HCT116 (cell line): Measurements from ENCODE around the gene STK36. TPM values are rescaled to one million over a fixed set of nuclear protein-coding genes. Genes with fewer than 3 reads are reported as not detected.
A peak's percentile ranks its signal among the peaks of the same experiment; 100 is the strongest.

ENCODE experiments used
- ATAC-seq: fragments of 200-7000 bp; cut with Tn5 transposase; 2 replicates; pipeline ENCODE4 v1.9.1; 2020; ENCODE audit warnings: mild to moderate bottlenecking, moderate library complexity
- BruUV-seq: library from RNA; stranded (reverse); fragments of 400-500 nt; replicated peaks from 2 replicates; lab custom pipeline; 2021; lab: Mats Ljungman, UMichigan
- CTCF ChIA-PET: fragments of 300-600 bp; sonication (Branson Sonifier 250); formaldehyde crosslinking; loops from one replicate; lab custom pipeline; 2021; ENCODE audit warnings: antibody characterized with exemption; lab: Charles Lee
- POLR2A ChIA-PET: fragments of 300-600, 350-600 bp; sonication (Branson Sonifier 250); formaldehyde crosslinking; loops from one replicate; lab custom pipeline; 2021; ENCODE audit warnings: antibody characterized with exemption; lab: Charles Lee
- RAD21 ChIA-PET, 2 experiments: fragments of 300-600 bp; sonication (Branson Sonifier 250); formaldehyde crosslinking; loops; one replicate each; lab custom pipeline; 2023; ENCODE audit warnings: low total read pairs in 2 of 2; ENCODE audit not compliant: uncharacterized antibody in 2 of 2, unreplicated experiment in 2 of 2, low non-redundant PET in 1 of 2; lab: Charles Lee
- DNase-seq: peaks from one replicate; pipeline ENCODE4 v3.0.0-alpha.2; 2010; ENCODE audit warnings: low read depth, low spot score
- H2AFZ ChIP-seq: fragments of 200-600 bp; shearing (Covaris generic), sonication (generic); 2 replicates; pipeline ENCODE4 v1.6.1; 2017; ENCODE audit warnings: low read depth, mixed run types, mixed read lengths, antibody characterized with exemption, low read length; ENCODE audit not compliant: poor library complexity, severe bottlenecking
- H3K27ac ChIP-seq: 2 replicates; pipeline ENCODE4 v1.5.1; 2012; ENCODE audit warnings: low read depth, low read length
- H3K27me3 ChIP-seq: fragments of 200-600 bp; sonication (generic); 2 replicates; pipeline ENCODE4 v1.6.1; 2016; ENCODE audit warnings: mixed run types, low read length, mixed read lengths; ENCODE audit not compliant: insufficient read depth
- H3K36me3 ChIP-seq, 2 experiments: fragments of 200-500 bp in 1 of 2; fragments of 200-600 bp in 1 of 2; sonication (Bioruptor generic) in 1 of 2; sonication (generic) in 1 of 2; 2 replicates each; pipeline versions ENCODE4 v1.5.1 to v1.6.1; 2014 to 2016; ENCODE audit warnings: low read length in 2 of 2, inconsistent platforms in 1 of 2, mixed read lengths in 1 of 2, mixed run types in 1 of 2; ENCODE audit not compliant: insufficient read depth in 2 of 2, control insufficient read depth in 1 of 2
- H3K4me1 ChIP-seq, 2 experiments: fragments of 200-600 bp in 1 of 2; sonication (generic) in 1 of 2; 2 replicates each; pipeline versions ENCODE4 v1.5.1 to v1.6.1; 2012 to 2017; ENCODE audit warnings: low read length in 2 of 2, inconsistent platforms in 1 of 2, mild to moderate bottlenecking in 1 of 2, mixed read lengths in 1 of 2, mixed run types in 1 of 2, moderate library complexity in 1 of 2; ENCODE audit not compliant: insufficient read depth in 2 of 2, control insufficient read depth in 1 of 2
- H3K4me2 ChIP-seq: fragments of 200-600 bp; sonication (generic); 2 replicates; pipeline ENCODE4 v1.6.1; 2017; ENCODE audit warnings: mixed run types, low read length, mixed read lengths
- H3K4me3 ChIP-seq, 2 experiments: fragments of 200-600 bp in 1 of 2; sonication (generic) in 1 of 2; replicated peaks in 1 of 2; 2 replicates each; pipeline ENCODE4 v1.5.1; 2011 to 2016; ENCODE audit warnings: low read length in 2 of 2, control low read depth in 1 of 2, low read depth in 1 of 2, mild to moderate bottlenecking in 1 of 2, mixed read lengths in 1 of 2, mixed run types in 1 of 2
- H3K79me2 ChIP-seq: fragments of 200-600 bp; sonication (generic); 2 replicates; pipeline ENCODE4 v1.6.1; 2017; ENCODE audit warnings: mild to moderate bottlenecking, mixed run types, low read length, moderate library complexity, mixed read lengths; ENCODE audit not compliant: insufficient read depth
- H3K9ac ChIP-seq: fragments of 200-600 bp; sonication (generic); 2 replicates; pipeline ENCODE4 v1.6.1; 2016; ENCODE audit warnings: low read length, mixed read lengths
- H3K9me2 ChIP-seq: fragments of 200-600 bp; sonication (generic), shearing (Covaris generic); 2 replicates; pipeline ENCODE4 v1.6.1; 2017; ENCODE audit warnings: mixed run types, mild to moderate bottlenecking, moderate library complexity; ENCODE audit not compliant: insufficient read depth
- H3K9me3 ChIP-seq, 2 experiments: fragments of 200-500 bp in 1 of 2; fragments of 200-600 bp in 1 of 2; sonication (Bioruptor generic) in 1 of 2; sonication (generic) in 1 of 2; 2 replicates each; pipeline ENCODE4 v1.6.1; 2014 to 2017; ENCODE audit warnings: low read length in 2 of 2, mixed read lengths in 2 of 2, inconsistent platforms in 1 of 2, low read depth in 1 of 2, mild to moderate bottlenecking in 1 of 2, mixed run types in 1 of 2, moderate library complexity in 1 of 2; ENCODE audit not compliant: control insufficient read depth in 1 of 2, insufficient read depth in 1 of 2
- H4K20me1 ChIP-seq: fragments of 200-600 bp; sonication (generic), shearing (Covaris generic); 2 replicates; pipeline ENCODE4 v1.6.1; 2017; ENCODE audit warnings: mixed run types, mild to moderate bottlenecking, moderate library complexity; ENCODE audit not compliant: insufficient read depth
- CBX3 ChIP-seq: IDR thresholded peaks from 2 replicates; pipeline ENCODE4 v1.6.1; 2012; ENCODE audit warnings: low read depth
- CEBPB ChIP-seq: IDR thresholded peaks from 2 replicates; pipeline ENCODE4 v1.6.1; 2012; ENCODE audit warnings: low read depth
- EGR1 ChIP-seq: IDR thresholded peaks from 2 replicates; pipeline ENCODE4 v1.6.1; 2012; ENCODE audit warnings: low read depth
- ELF1 ChIP-seq: IDR thresholded peaks from 2 replicates; pipeline ENCODE4 v1.6.1; 2012; ENCODE audit warnings: low read depth, borderline replicate concordance
- SIN3A ChIP-seq: IDR thresholded peaks from 2 replicates; pipeline ENCODE4 v1.6.1; 2012; ENCODE audit warnings: low read depth
- TCF7L2 ChIP-seq: IDR thresholded peaks from 2 replicates; pipeline ENCODE4 v1.7.0; 2011; ENCODE audit warnings: borderline replicate concordance, inconsistent platforms; ENCODE audit not compliant: insufficient read depth, insufficient read length; ENCODE audit errors: extremely low read depth
- YY1 ChIP-seq: IDR thresholded peaks from 2 replicates; pipeline ENCODE4 v1.6.1; 2011; ENCODE audit warnings: low read length, low read depth, moderate library complexity, mild to moderate bottlenecking; ENCODE audit not compliant: insufficient replicate concordance; ENCODE audit errors: extremely low read depth
- ZNF274 ChIP-seq: fragments of 200-500 bp; sonication (Bioruptor generic); IDR thresholded peaks from 2 replicates; pipeline ENCODE4 v1.6.1; 2014; ENCODE audit warnings: mild to moderate bottlenecking, low read depth, low read length, inconsistent platforms
- intact Hi-C: fragments of 100-400 bp; cut with micrococcal nuclease; formaldehyde crosslinking; loops from 2 replicates; pipeline ENCODE4 v1.10.0; 2022
- total RNA-seq: library from RNA; stranded (reverse); gene quantifications from one replicate; pipeline ENCODE4 v1.2.1, GENCODE V29; 2021; ENCODE audit not compliant: unreplicated experiment
- TF ChIP-seq, protein P1 (sequence below), 3 experiments: fragments of 200-600 bp in 1 of 3; sonication (generic) in 1 of 3; IDR thresholded peaks in 2 of 3; conservative IDR thresholded peaks in 1 of 3; 2 replicates each; pipeline ENCODE4 v1.5.1; 2012 to 2017; ENCODE audit warnings: low read depth in 2 of 3, low read length in 2 of 3, antibody characterized with exemption in 1 of 3, borderline replicate concordance in 1 of 3, control low read depth in 1 of 3, mild to moderate bottlenecking in 1 of 3, mixed read lengths in 1 of 3, mixed run types in 1 of 3, moderate library complexity in 1 of 3; ENCODE audit not compliant: insufficient read depth in 1 of 3
- TF ChIP-seq, protein P2 (sequence below): IDR thresholded peaks from 2 replicates; pipeline ENCODE4 v1.6.1; 2012
- TF ChIP-seq, protein P3 (sequence below): IDR thresholded peaks from 2 replicates; pipeline ENCODE4 v1.6.1; 2012; ENCODE audit warnings: low read depth

STK36 gene
- total RNA-seq, 1 experiment from 2014 or later, result 45.5 TPM

DNA sequence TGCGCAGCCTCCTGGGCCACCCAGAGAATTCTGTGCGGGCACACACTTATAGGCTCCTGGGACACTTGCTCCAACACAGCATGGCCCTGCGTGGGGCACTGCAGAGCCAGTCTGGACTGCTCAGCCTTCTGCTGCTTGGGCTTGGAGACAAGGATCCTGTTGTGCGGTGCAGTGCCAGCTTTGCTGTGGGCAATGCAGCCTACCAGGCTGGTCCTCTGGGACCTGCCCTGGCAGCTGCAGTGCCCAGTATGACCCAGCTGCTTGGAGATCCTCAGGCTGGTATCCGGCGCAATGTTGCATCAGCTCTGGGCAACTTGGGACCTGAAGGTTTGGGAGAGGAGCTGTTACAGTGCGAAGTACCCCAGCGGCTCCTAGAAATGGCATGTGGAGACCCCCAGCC lies 27.0 kb downstream of the STK36 start:
- no peak overlapping the region for H3K4me2 ChIP-seq
- H3K27ac ChIP-seq, result no peak overlapping the region
- H3K4me1 ChIP-seq, result peaks cover 5 to 8% of the 10 kb centered on the region in 2 experiments; a peak in 2 of 4 replicates
- RAD21 ChIA-PET, result no interaction called here
- no peaks in the 10 kb centered on the region for H3K9me2 ChIP-seq
- peak; percentile 22; the same call in 1 of the 2 replicates for ATAC-seq
- BruUV-seq, result no TSS peak
- no peak for TF ChIP-seq ZNF274
- no peak for TF ChIP-seq SIN3A
- TF ChIP-seq, protein P1, sequence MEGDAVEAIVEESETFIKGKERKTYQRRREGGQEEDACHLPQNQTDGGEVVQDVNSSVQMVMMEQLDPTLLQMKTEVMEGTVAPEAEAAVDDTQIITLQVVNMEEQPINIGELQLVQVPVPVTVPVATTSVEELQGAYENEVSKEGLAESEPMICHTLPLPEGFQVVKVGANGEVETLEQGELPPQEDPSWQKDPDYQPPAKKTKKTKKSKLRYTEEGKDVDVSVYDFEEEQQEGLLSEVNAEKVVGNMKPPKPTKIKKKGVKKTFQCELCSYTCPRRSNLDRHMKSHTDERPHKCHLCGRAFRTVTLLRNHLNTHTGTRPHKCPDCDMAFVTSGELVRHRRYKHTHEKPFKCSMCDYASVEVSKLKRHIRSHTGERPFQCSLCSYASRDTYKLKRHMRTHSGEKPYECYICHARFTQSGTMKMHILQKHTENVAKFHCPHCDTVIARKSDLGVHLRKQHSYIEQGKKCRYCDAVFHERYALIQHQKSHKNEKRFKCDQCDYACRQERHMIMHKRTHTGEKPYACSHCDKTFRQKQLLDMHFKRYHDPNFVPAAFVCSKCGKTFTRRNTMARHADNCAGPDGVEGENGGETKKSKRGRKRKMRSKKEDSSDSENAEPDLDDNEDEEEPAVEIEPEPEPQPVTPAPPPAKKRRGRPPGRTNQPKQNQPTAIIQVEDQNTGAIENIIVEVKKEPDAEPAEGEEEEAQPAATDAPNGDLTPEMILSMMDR (IDR thresholded peaks at IDR 0.05 in 2 of 3, conservative IDR thresholded peaks at IDR 0.05 in 1 of 3; ENCODE audit: borderline replicate concordance in 1 of 3, insufficient read depth in 1 of 3, low read depth in 2 of 3, low read length in 2 of 3), result no peak
- TF ChIP-seq CEBPB, result no peak
- TF ChIP-seq CBX3, result no peak
- no peak for TF ChIP-seq YY1
- TF ChIP-seq, protein P2, sequence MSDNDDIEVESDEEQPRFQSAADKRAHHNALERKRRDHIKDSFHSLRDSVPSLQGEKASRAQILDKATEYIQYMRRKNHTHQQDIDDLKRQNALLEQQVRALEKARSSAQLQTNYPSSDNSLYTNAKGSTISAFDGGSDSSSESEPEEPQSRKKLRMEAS, result no peak
- TF ChIP-seq EGR1, result no peak
- TF ChIP-seq, protein P3, sequence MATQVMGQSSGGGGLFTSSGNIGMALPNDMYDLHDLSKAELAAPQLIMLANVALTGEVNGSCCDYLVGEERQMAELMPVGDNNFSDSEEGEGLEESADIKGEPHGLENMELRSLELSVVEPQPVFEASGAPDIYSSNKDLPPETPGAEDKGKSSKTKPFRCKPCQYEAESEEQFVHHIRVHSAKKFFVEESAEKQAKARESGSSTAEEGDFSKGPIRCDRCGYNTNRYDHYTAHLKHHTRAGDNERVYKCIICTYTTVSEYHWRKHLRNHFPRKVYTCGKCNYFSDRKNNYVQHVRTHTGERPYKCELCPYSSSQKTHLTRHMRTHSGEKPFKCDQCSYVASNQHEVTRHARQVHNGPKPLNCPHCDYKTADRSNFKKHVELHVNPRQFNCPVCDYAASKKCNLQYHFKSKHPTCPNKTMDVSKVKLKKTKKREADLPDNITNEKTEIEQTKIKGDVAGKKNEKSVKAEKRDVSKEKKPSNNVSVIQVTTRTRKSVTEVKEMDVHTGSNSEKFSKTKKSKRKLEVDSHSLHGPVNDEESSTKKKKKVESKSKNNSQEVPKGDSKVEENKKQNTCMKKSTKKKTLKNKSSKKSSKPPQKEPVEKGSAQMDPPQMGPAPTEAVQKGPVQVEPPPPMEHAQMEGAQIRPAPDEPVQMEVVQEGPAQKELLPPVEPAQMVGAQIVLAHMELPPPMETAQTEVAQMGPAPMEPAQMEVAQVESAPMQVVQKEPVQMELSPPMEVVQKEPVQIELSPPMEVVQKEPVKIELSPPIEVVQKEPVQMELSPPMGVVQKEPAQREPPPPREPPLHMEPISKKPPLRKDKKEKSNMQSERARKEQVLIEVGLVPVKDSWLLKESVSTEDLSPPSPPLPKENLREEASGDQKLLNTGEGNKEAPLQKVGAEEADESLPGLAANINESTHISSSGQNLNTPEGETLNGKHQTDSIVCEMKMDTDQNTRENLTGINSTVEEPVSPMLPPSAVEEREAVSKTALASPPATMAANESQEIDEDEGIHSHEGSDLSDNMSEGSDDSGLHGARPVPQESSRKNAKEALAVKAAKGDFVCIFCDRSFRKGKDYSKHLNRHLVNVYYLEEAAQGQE, result no peak
- no peak for TF ChIP-seq TCF7L2
- TF ChIP-seq ELF1, result no peak
- H3K36me3 ChIP-seq, result peaks cover 0 to 8% of the 10 kb centered on the region in 2 experiments; a peak in 2 of 4 replicates
- H3K4me3 ChIP-seq, result no peak overlapping the region
- CTCF ChIA-PET, result interaction anchor here (2.1 kb wide), 1 partner anchor 11 kb away, joined by 14 read pairs; no protein-coding TSS in a partner anchor
- H3K9ac ChIP-seq, result no peak overlapping the region
- no peak overlapping the region for H2AFZ ChIP-seq
- DNase-seq, result no peak
- H3K27me3 ChIP-seq, result no peaks in the 10 kb centered on the region
- POLR2A ChIA-PET, result no interaction called here
- no peaks in the 10 kb centered on the region for H4K20me1 ChIP-seq
- intact Hi-C loops, result no loop called here
- H3K79me2 ChIP-seq, result no peaks in the 10 kb centered on the region
- H3K9me3 ChIP-seq, result no peaks in the 10 kb centered on the region
